Activated naive CD4-positive, alpha-beta T cell treated with anti-CD3 and anti-CD28 coated beads, Interleukin-2, amount 50 U/mL, for 24 hours (primary cell): ENCODE measurements around the gene C11orf54.
"Not testable (repeated sequence)": the region's sequence is repeated elsewhere in the genome, so short reads cannot be mapped to it uniquely, and the experiment has no call there.

ENCODE experiments used
- H3K27ac Mint-ChIP-seq: one replicate; pipeline ENCODE4 v1.8.0; 2021; ENCODE audit warnings: mild to moderate bottlenecking, mixed read lengths
- H3K27me3 Mint-ChIP-seq: one replicate; pipeline ENCODE4 v1.8.0; 2021; ENCODE audit warnings: mixed read lengths
- H3K36me3 Mint-ChIP-seq: one replicate; pipeline ENCODE4 v1.8.0; 2021; ENCODE audit warnings: mixed read lengths
- H3K4me1 Mint-ChIP-seq: one replicate; pipeline ENCODE4 v1.8.0; 2021; ENCODE audit warnings: mixed read lengths
- H3K4me3 Mint-ChIP-seq: one replicate; pipeline ENCODE4 v1.8.0; 2021; ENCODE audit warnings: mild to moderate bottlenecking, mixed read lengths
- H3K9me3 Mint-ChIP-seq: one replicate; pipeline ENCODE4 v1.8.0; 2021; ENCODE audit warnings: mixed read lengths

C11orf54 gene

DNA sequence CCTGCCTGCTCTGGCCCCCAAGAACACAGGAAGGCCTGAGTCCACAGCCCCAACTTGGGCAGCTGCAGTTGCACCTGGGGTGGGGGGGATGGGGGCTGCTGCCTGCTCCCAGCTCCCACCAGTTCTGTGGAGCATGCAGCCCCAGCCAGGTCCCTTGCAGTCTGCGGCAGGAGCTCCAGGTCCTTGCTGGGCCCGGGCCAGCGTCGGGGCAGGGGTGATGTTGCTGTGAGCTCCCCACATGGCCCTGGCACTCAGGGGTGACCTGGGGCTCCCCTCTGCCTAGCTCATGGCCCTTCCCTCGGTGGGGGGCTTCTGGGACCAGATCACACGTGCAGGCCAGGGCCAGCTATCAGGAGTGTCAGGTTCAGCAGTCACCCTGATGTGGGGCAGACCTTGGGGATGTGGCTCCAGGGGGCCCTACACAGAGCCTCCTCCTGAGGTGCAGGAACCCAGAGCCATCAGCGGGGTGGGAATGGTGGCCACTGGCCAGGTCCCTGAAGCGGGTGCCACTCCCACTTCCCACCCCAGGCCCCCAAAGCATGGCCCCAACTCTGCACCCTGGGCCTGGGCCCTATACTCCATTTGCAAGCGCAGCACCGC, 32.2 kb downstream of the C11orf54 start:
- H3K4me1 Mint-ChIP-seq, result no peaks in the 10 kb centered on the region
- H3K27ac Mint-ChIP-seq, result no peak overlapping the region
- H3K4me3 Mint-ChIP-seq, result no peak overlapping the region
- H3K9me3 Mint-ChIP-seq, result no peaks in the 10 kb centered on the region
- H3K36me3 Mint-ChIP-seq, result peaks cover 5% of the 10 kb centered on the region
- H3K27me3 Mint-ChIP-seq, result no peaks in the 10 kb centered on the region

DNA sequence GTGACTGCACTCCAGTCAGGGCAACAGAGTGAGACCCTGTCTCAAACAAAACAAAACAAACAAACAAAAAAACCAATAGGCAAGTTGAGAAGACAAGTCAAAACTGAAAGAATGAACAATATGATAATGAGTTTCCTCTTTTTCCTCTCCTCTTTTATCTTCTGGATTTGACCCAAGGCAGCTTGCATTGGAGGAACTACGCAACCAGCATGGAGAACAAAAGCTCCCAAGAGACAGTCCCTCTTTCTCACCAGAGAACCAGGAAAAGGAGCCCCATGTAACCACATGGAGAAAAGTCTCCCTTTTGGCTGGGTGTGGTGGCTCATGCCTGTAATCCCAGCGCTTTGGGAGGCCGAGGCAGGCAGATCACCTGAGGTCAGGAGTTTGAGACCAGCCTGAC, 33.1 kb downstream of the C11orf54 start:
- not testable (repeated sequence) for H3K27me3 Mint-ChIP-seq, H3K9me3 Mint-ChIP-seq, H3K4me1 Mint-ChIP-seq, H3K27ac Mint-ChIP-seq, H3K4me3 Mint-ChIP-seq, H3K36me3 Mint-ChIP-seq

DNA sequence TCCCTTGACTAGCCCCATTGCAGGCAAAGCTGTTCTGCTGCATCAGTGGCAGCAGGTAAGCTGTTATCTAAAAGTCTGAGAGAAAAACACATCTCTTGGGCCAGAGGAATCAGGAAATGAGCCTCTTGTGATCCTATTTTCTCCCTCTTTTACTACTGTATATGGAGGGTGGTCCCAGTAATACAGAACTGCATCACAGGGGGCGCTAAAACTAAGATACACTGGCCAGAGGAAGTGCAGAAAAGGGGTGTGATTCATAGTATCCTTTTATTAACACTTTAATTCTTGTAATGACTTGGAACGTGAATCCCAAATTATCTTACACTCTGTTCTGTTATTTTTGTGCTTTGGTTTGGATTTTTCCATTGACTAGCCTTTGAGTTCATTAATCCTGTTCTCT, 33.8 kb downstream of the C11orf54 start:
- H3K27me3 Mint-ChIP-seq, result no peaks in the 10 kb centered on the region
- H3K9me3 Mint-ChIP-seq, result no peaks in the 10 kb centered on the region
- H3K36me3 Mint-ChIP-seq, result peaks cover 6% of the 10 kb centered on the region
- no peak overlapping the region for H3K4me3 Mint-ChIP-seq
- no peak overlapping the region for H3K27ac Mint-ChIP-seq
- H3K4me1 Mint-ChIP-seq, result no peaks in the 10 kb centered on the region

DNA sequence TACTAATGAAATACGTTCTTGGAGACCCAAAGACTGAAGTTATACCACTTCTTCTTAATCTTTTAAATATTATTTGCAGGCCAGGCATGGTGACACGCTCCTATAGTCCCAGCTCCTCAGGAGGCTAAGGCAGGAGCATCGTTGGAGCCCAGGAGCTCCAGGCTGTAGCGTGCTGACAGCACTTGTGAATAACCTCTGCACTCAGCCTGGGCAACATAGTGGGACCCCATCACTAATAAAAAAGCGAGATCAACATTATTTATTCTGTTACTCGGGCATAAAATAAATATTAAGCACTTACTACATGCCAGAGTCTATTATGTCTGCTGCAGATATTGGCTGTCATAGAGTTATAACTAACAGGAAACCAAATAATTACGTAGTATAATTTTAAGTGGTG, 41.9 kb downstream of the C11orf54 start:
- no peaks in the 10 kb centered on the region for H3K27me3 Mint-ChIP-seq
- H3K9me3 Mint-ChIP-seq, result no peaks in the 10 kb centered on the region
- peaks cover 10% of the 10 kb centered on the region for H3K36me3 Mint-ChIP-seq
- H3K4me3 Mint-ChIP-seq, result peak overlapping the region; percentile 100
- H3K27ac Mint-ChIP-seq, result no peak overlapping the region
- H3K4me1 Mint-ChIP-seq, result peaks cover 47% of the 10 kb centered on the region

DNA sequence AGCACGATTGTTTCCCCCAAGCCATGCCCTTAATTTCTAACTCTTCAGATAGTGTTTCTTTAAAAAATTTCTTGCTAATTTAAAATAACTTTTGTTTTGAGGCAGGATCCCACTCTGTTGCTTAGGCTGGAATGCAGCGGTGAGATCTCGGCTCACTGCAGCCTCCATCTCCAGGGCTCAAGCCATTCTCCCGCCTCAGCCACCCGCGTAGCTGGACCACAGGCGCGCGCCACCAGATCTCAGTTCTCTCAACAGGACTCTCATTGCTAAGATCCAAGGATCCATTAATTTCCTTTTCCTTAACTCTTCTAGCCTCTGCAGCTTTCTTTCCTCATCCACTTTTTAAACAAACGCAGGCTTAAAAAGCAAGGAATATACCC, 42.3 kb downstream of the C11orf54 start:
- Mint-ChIP-seq H3K4me1 (peaks cover 50% of the 10 kb centered on the region), H3K27me3 (no peaks in the 10 kb centered on the region), H3K27ac (peak overlapping the region; percentile 99), H3K9me3 (no peaks in the 10 kb centered on the region), H3K36me3 (peaks cover 8% of the 10 kb centered on the region), H3K4me3 (peak overlapping the region; percentile 100)

DNA sequence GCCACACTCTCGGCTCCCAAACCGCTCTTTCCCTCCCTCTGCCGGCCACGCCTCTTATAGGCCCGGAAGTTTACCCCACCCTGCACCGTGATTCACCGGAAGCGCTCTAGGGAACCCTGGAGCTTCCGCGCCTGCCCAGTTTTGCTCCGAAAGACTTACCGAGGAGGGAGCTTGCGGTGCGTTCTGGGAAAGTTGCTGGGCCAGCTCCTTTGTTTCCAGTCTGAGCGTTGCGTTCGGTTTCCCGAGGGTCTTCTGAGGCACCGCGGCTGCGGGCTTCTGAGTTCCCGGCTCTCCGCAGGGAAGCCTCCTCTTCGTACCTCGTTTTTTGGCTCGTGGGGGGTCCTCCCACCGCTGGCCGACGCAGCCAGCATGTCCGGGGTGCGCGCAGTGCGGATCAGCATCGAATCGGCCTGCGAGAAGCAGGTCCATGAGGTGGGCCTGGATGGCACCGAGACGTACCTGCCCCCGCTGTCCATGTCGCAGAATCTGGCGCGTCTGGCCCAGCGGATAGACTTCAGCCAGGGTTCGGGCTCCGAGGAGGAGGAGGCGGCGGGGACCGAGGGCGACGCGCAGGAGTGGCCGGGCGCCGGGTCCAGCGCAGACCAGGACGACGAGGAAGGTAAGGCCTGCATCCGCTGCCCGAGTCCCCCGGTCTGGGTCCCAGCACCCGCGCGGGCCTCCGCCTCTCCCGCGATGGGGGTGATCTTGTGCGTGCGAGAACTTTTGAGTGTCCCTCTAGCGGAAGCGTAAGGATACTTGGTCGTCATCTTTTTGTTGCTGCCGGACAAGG, 42.9 kb downstream of the C11orf54 start, which contains the start of gene MED17:
TSS of gene MED17 (plus strand) at position 138 of the 790 bp plus-strand sequence. CDS start at position 370, 232 bp downstream.
- Mint-ChIP-seq H3K36me3 (peaks cover 7% of the 10 kb centered on the region), H3K4me1 (peaks cover 51% of the 10 kb centered on the region), H3K27me3 (no peaks in the 10 kb centered on the region), H3K9me3 (no peaks in the 10 kb centered on the region), H3K27ac (peak within 1 kb of the TSS; percentile 99), H3K4me3 (peak within 1 kb of the TSS; percentile 100)

DNA sequence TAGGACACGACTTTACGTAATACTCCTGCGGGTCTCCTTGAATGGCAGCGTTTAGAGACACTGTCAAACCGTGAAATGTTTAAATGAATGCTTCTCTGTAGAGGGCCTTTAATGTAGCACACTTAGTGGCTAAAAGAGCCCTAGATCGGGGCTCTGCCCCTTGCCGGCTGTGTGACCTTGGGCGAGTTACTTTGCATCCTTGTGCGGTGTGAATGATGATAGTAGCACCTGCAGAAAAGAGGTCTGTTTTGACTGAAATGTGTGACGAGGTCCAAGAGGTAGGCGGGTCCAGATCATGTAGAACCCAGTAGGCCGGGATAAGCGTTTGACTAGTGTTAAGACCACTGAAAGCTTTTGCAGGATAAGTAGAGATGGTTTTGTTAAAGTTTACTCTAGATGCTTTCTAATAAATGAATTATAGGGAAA, 43.5 kb downstream of the C11orf54 start:
- Mint-ChIP-seq H3K36me3 (peaks cover 8% of the 10 kb centered on the region), H3K27me3 (no peaks in the 10 kb centered on the region), H3K27ac (peak overlapping the region; percentile 99), H3K9me3 (no peaks in the 10 kb centered on the region), H3K4me1 (peaks cover 52% of the 10 kb centered on the region), H3K4me3 (peak overlapping the region; percentile 100)

DNA sequence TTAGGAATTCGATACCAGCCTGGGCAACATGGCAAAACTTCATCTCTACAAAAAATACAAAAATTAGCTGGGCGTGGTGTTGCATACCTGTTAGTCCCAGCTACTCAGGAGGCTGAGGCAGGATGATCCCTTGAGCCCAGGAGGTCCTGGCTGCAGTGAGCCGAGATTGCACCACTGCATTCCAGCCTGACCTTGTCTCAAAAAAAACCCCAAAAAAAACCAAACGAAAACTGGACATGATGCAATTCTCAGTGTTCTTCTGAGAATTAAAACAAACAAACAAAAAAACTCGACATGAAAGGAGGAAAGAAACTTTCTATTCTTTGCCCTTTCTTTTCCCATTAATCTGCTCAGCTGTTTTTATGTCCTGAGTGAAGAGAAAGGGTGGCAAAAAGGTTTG, 50.0 kb downstream of the C11orf54 start:
- H3K36me3 Mint-ChIP-seq, result peaks cover 23% of the 10 kb centered on the region
- no peak overlapping the region for H3K4me3 Mint-ChIP-seq
- no peaks in the 10 kb centered on the region for H3K27me3 Mint-ChIP-seq
- no peak overlapping the region for H3K27ac Mint-ChIP-seq
- peaks cover 30% of the 10 kb centered on the region for H3K4me1 Mint-ChIP-seq
- H3K9me3 Mint-ChIP-seq, result no peaks in the 10 kb centered on the region

DNA sequence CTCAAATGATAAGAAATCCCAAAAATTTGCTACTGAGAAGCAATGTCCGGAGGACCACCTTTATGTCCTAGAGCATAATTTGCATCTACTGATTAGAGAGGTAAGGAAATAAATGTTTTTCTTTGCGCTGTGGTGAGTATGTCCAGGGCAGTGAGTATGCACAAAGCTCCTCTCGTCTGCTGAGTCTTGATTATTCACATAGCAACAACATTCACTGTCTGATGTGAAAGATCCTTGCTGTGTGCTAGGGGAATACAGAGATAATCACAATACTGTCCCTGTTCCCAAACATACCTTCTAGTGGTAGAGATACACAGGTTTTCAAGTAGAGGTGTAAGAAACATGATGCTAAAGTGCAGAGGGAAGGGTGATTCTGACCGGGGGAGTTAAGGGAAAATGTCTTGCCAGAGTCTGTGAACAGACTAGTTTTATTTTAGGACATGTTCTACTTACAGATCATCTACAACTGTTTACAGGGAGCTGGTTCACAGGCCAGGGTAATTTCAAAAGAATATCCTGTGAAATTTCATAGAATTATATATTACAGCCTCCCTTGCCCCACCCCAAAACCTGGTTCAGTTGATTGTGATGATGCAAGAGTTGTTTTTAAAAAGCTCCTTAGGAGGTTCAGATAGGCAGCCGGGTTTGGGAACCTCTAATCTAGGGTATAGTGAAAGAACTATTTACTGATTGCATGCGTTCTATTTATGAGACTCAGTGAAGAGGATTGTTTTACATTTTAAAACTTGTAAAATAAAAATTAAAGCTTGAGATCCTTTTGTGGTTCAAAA, 55.2 kb downstream of the C11orf54 start:
- no peaks in the 10 kb centered on the region for H3K27me3 Mint-ChIP-seq
- H3K4me3 Mint-ChIP-seq, result no peak overlapping the region
- peaks cover 9% of the 10 kb centered on the region for H3K4me1 Mint-ChIP-seq
- H3K9me3 Mint-ChIP-seq, result no peaks in the 10 kb centered on the region
- H3K27ac Mint-ChIP-seq, result no peak overlapping the region
- H3K36me3 Mint-ChIP-seq, result peaks cover 24% of the 10 kb centered on the region

DNA sequence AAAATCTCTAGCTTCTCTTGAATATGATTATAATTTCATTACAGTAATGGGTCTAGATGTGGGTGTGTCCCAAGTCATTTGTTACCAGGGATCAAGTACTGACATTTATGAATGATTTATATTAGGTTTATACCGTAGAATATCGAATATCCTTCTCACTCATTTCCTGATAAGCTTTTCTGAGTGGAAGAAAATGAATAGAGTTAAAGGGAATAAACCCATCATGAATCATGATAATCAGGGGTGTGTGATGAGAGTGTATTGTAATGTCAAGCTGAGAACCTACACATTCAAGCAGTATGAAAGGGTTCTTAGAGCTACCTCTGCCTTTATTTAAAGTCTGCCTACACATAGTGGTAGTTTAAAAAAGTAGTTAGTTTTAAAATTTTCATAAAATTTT, 59.9 kb downstream of the C11orf54 start:
- peaks cover 14% of the 10 kb centered on the region for H3K4me1 Mint-ChIP-seq
- peaks cover 13% of the 10 kb centered on the region for H3K36me3 Mint-ChIP-seq
- H3K9me3 Mint-ChIP-seq, result no peaks in the 10 kb centered on the region
- no peak overlapping the region for H3K4me3 Mint-ChIP-seq
- H3K27me3 Mint-ChIP-seq, result no peaks in the 10 kb centered on the region
- no peak overlapping the region for H3K27ac Mint-ChIP-seq

DNA sequence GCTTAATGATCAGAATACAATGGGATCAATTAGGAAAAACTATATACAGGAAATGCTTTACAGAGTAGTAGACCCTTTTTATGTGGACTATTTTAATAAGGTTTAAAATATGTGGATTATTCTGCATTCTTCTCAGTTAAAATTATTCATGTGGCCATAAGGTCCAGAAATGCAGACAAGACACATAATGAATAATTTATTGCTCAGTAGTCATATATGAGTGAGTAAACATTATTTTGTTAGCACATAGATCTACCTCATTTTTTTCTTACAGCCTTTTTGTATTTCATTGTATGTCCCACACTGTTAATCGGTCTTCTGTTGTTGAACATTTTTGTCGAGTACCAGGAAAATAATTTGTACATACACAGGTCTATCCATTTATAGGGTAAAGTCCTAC, 63.4 kb downstream of the C11orf54 start:
- Mint-ChIP-seq H3K27me3 (no peaks in the 10 kb centered on the region), H3K4me3 (no peak overlapping the region), H3K4me1 (peaks cover 14% of the 10 kb centered on the region), H3K27ac (no peak overlapping the region), H3K9me3 (no peaks in the 10 kb centered on the region), H3K36me3 (peaks cover 12% of the 10 kb centered on the region)

DNA sequence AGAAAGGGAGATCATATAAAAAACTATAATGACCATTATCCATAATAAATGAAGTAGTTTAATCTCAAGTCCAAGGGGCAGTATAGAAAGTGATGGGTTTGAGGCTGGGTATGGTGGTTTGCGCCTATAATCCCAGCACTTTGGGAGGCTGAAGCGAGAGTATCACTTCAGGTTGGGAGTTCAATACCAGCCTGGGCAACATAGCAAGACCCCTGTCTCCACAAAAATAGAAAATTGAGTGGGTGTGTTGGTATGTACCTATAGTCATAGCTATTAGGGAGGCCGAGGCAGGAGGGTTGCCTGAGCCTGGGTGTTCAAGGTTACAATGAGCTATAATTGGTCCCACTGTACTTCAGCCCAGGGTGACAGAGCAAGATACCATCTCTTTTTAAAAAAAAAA, 66.5 kb downstream of the C11orf54 start:
- no peaks in the 10 kb centered on the region for H3K9me3 Mint-ChIP-seq
- H3K27me3 Mint-ChIP-seq, result no peaks in the 10 kb centered on the region
- peaks cover 12% of the 10 kb centered on the region for H3K36me3 Mint-ChIP-seq
- H3K4me3 Mint-ChIP-seq, result no peak overlapping the region
- no peak overlapping the region for H3K27ac Mint-ChIP-seq
- peaks cover 4% of the 10 kb centered on the region for H3K4me1 Mint-ChIP-seq

DNA sequence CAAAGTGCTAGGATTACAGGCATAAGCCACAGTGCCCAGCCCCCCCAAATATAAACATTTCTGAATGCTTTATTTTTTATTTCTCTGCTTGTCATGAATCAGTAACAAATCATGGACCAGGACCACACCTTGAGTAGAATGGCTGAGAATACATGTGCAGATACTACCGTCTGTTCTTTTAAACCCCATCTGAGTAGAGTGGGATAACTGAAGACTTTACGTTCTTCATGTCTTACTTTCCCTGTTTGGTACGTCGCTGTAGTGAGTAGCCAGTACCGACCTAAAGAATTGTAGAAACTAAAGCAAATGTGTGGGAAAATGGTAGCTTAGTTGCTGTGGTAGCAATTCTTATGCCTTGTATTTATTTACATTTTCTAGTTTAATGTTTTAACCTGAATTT, 72.5 kb downstream of the C11orf54 start:
- H3K36me3 Mint-ChIP-seq, result peaks cover 15% of the 10 kb centered on the region
- H3K4me3 Mint-ChIP-seq, result no peak overlapping the region
- H3K27me3 Mint-ChIP-seq, result no peaks in the 10 kb centered on the region
- H3K9me3 Mint-ChIP-seq, result no peaks in the 10 kb centered on the region
- H3K4me1 Mint-ChIP-seq, result no peaks in the 10 kb centered on the region
- no peak overlapping the region for H3K27ac Mint-ChIP-seq
